Stimulated activated CD8-positive, alpha-beta memory T cell treated with anti-CD3 and anti-CD28 coated beads, Interleukin-2, amount 100 ng/mL, for 48 hours (primary cell): ENCODE results near the gene ERCC5.

Experiments used
- DNase-seq, 2 donors: peaks; one replicate each; pipeline ENCODE4 v3.0.0-alpha.2; 2020; ENCODE audit warnings: low read depth in 2 of 2

ERCC5 gene

DNA sequence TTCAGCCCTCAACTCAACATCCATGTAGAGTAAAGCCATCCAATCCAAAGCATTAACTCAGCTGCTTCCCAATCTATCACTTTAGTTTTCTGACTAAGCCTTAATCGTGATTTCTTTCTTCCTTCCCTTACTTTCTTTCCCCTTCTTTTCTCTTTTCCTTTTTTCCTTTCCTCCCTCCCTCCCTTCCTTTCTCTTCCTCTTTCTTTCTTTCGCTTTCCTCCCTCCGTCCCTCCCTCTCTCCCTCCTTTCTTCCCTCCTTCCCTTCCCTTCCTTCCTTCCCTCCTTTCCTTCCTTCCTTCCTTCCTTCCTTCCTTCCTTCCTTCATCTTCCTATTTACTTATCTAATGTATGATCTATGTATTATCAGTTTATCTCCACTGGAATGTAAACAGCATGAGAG, 71.2 kb downstream of the ERCC5 start:
- DNase-seq, result no peak

DNA sequence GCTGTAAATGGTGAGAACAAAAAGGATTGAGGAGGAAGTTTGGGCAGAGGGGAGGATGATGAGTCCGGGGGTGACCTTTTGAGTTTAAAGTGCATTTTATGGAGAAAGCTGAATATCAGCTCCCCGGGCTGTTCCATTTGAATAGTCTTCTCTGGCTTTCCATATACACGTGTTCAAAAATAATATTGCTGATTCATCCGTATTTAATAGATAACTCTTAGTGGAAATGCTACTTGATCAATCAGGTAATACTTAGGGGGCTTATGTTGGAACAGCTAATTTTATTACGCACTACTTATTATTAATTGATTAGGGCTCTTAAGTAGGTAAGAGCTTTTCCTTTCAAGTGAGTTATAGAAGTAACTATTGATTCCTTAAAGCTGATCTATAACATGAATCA, 76.4 kb downstream of the ERCC5 start:
- no peak for DNase-seq
